Measurements from ENCODE around the gene GLIS1. TPM values are rescaled to one million over a fixed set of nuclear protein-coding genes. Genes with fewer than 3 reads are reported as not detected.

GLIS1 gene
- total and polyA plus RNA-seq, 8 donors = 0.20 to 4.8 (median 0.55) TPM; not detected in 1

- intact Hi-C loops (cut with DNase I; ENCODE audit: low total_unique reads) = no loop called here
- Histone ChIP-seq H3K9me3 (no peaks in the 10 kb centered on the region), H3K4me1 (no peaks in the 10 kb centered on the region), H3K27me3 (peaks cover 0 to 8% (median 0%) of the 10 kb centered on the region in 3 donors), H3K36me3 (no peaks in the 10 kb centered on the region), H3K27ac (no peak overlapping the region), H3K4me3 (no peak overlapping the region)
- TF ChIP-seq CTCF (IDR thresholded peaks at IDR 0.05) = no peak
- no peak for TF ChIP-seq POLR2A (IDR thresholded peaks at IDR 0.05)
- TF ChIP-seq POLR2AphosphoS5 (IDR thresholded peaks at IDR 0.05) = no peak
- no peak for TF ChIP-seq EP300 (IDR thresholded peaks at IDR 0.05)
- DNase-seq = no peak
- 85 to 98% (median 91%) methylated on average over 5 of the region's 5 CpGs for WGBS, 5 donors
Observed at GRCh38 chr1:53704304-53704703, 34.7 kb downstream of the GLIS1 start.

- intact Hi-C loops (cut with DNase I; ENCODE audit: low total_unique reads) = no loop called here
- Histone ChIP-seq H3K27ac (no peak overlapping the region), H3K9me3 (no peaks in the 10 kb centered on the region), H3K4me1 (no peaks in the 10 kb centered on the region), H3K4me3 (no peak overlapping the region), H3K36me3 (no peaks in the 10 kb centered on the region), H3K27me3 (peaks cover 0 to 8% (median 0%) of the 10 kb centered on the region in 3 donors)
- 69 to 80% (median 79%) methylated on average over 1 of the region's 1 CpG for WGBS, 5 donors
- no peak for DNase-seq
- TF ChIP-seq CTCF (IDR thresholded peaks at IDR 0.05) (no peak), EP300 (IDR thresholded peaks at IDR 0.05) (no peak), POLR2A (IDR thresholded peaks at IDR 0.05) (no peak), POLR2AphosphoS5 (IDR thresholded peaks at IDR 0.05) (no peak)
Observed at GRCh38 chr1:53703174-53703573, 35.8 kb downstream of the GLIS1 start.

- TF ChIP-seq EP300 (IDR thresholded peaks at IDR 0.05) = no peak
- no peak for TF ChIP-seq POLR2AphosphoS5 (IDR thresholded peaks at IDR 0.05)
- no peak for TF ChIP-seq POLR2A (IDR thresholded peaks at IDR 0.05)
- TF ChIP-seq CTCF (IDR thresholded peaks at IDR 0.05) = no peak
- H3K9me3 ChIP-seq = no peaks in the 10 kb centered on the region
- intact Hi-C loops (cut with DNase I; ENCODE audit: low total_unique reads) = no loop called here
- no peaks in the 10 kb centered on the region for H3K36me3 ChIP-seq
- H3K27me3 ChIP-seq = peaks cover 0 to 8% (median 0%) of the 10 kb centered on the region in 3 donors
- no peak for DNase-seq
- no peak overlapping the region for H3K4me3 ChIP-seq
- H3K27ac ChIP-seq = no peak overlapping the region
- 31 to 55% (median 51%) methylated on average over 8 of the region's 8 CpGs for WGBS, 5 donors
- H3K4me1 ChIP-seq = no peaks in the 10 kb centered on the region
Observed at GRCh38 chr1:53702341-53702740, 36.6 kb downstream of the GLIS1 start.

- 85 to 98% (median 92%) methylated on average over 3 of the region's 3 CpGs for WGBS, 5 donors
- Histone ChIP-seq H3K4me3 (no peak overlapping the region), H3K36me3 (no peaks in the 10 kb centered on the region), H3K27ac (no peak overlapping the region), H3K4me1 (no peaks in the 10 kb centered on the region), H3K9me3 (no peaks in the 10 kb centered on the region), H3K27me3 (peaks cover 0 to 4% (median 0%) of the 10 kb centered on the region in 3 donors)
- no peak for DNase-seq
- no peak for TF ChIP-seq POLR2AphosphoS5 (IDR thresholded peaks at IDR 0.05)
- no peak for TF ChIP-seq CTCF (IDR thresholded peaks at IDR 0.05)
- TF ChIP-seq POLR2A (IDR thresholded peaks at IDR 0.05) = no peak
- no peak for TF ChIP-seq EP300 (IDR thresholded peaks at IDR 0.05)
- intact Hi-C loops (cut with DNase I; ENCODE audit: low total_unique reads) = no loop called here
Observed at GRCh38 chr1:53700776-53701175, 38.2 kb downstream of the GLIS1 start.

Measured in stomach (tissue), 9 donors.